Neural cell (in vitro differentiated cells): ENCODE data around the gene NDUFS7. TPM values are rescaled to one million over a fixed set of nuclear protein-coding genes. Genes with fewer than 3 reads are reported as not detected.

Source experiments
- H2AFZ ChIP-seq: fragments of 200-600, 300-800 bp; sonication (generic), shearing (Covaris generic); 2 replicates; pipeline ENCODE4 v1.6.0; 2014; ENCODE audit warnings: low read depth, mild to moderate bottlenecking, antibody characterized with exemption, low read length, moderate library complexity
- H3F3A ChIP-seq: fragments of 200-600 bp; shearing (Covaris generic); 2 replicates; pipeline ENCODE4 v1.6.1; 2016; ENCODE audit warnings: mild to moderate bottlenecking, moderate library complexity, mixed read lengths, antibody characterized with exemption, low read length; ENCODE audit not compliant: insufficient read depth, poor library complexity, severe bottlenecking
- H3K27ac ChIP-seq: fragments of 200-600, 300-800 bp; sonication (generic), shearing (Covaris generic); 2 replicates; pipeline ENCODE4 v1.5.1; 2014; ENCODE audit warnings: mild to moderate bottlenecking, low read length, moderate library complexity
- H3K27me3 ChIP-seq: fragments of 300-800, 200-600 bp; sonication (generic), shearing (Covaris generic); 2 replicates; pipeline ENCODE4 v1.6.0; 2014; ENCODE audit warnings: mild to moderate bottlenecking, low read depth, low read length, moderate library complexity; ENCODE audit not compliant: insufficient read depth
- H3K36me3 ChIP-seq: fragments of 300-800, 200-600 bp; sonication (generic), shearing (Covaris generic); 2 replicates; pipeline ENCODE4 v1.5.1; 2014; ENCODE audit warnings: mild to moderate bottlenecking, antibody characterized with exemption, low read length, moderate library complexity; ENCODE audit not compliant: insufficient read depth
- H3K4me2 ChIP-seq: fragments of 300-800, 200-600 bp; sonication (generic), shearing (Covaris generic); 2 replicates; pipeline ENCODE4 v1.6.0; 2014; ENCODE audit warnings: mild to moderate bottlenecking, low read length
- H3K4me3 ChIP-seq: fragments of 300-800, 200-600 bp; sonication (generic), shearing (Covaris generic); 2 replicates; pipeline ENCODE4 v1.5.1; 2014; ENCODE audit warnings: mild to moderate bottlenecking, low read length, moderate library complexity
- H3K79me2 ChIP-seq: fragments of 200-600 bp; shearing (Covaris generic); replicated peaks from 2 replicates; pipeline ENCODE4 v1.6.0; 2014; ENCODE audit warnings: mild to moderate bottlenecking, low read length, moderate library complexity; ENCODE audit not compliant: insufficient read depth
- H3K9ac ChIP-seq: fragments of 300-800, 200-600 bp; sonication (generic), shearing (Covaris generic); 2 replicates; pipeline ENCODE4 v1.6.1; 2016; ENCODE audit warnings: mild to moderate bottlenecking, low read length, mixed read lengths
- H3K9me2 ChIP-seq: fragments of 200-600 bp; shearing (Covaris generic); 2 replicates; pipeline ENCODE4 v1.6.1; 2016; ENCODE audit warnings: mild to moderate bottlenecking, low read length, mixed read lengths; ENCODE audit not compliant: insufficient read depth
- H3K9me3 ChIP-seq: fragments of 200-600, 300-800 bp; sonication (generic), shearing (Covaris generic); 2 replicates; pipeline ENCODE4 v1.6.1; 2016; ENCODE audit warnings: mild to moderate bottlenecking, mixed run types, low read length, moderate library complexity, mixed read lengths
- H4K20me1 ChIP-seq: fragments of 200-600 bp; shearing (Covaris generic); 2 replicates; pipeline ENCODE4 v1.6.1; 2016; ENCODE audit warnings: mild to moderate bottlenecking, mixed run types; ENCODE audit not compliant: insufficient read depth
- CTCF ChIP-seq: fragments of 450-650 bp; IDR thresholded peaks from 2 replicates; pipeline ENCODE4 v1.5.1; 2014; ENCODE audit warnings: antibody characterized with exemption, mild to moderate bottlenecking, moderate library complexity; ENCODE audit not compliant: poor library complexity, severe bottlenecking
- EP300 ChIP-seq: fragments of 450-650 bp; conservative IDR thresholded peaks from 2 replicates; pipeline ENCODE4 v1.6.1; 2014; ENCODE audit warnings: antibody characterized with exemption, mild to moderate bottlenecking, moderate library complexity; ENCODE audit not compliant: poor library complexity, severe bottlenecking
- EZH2 ChIP-seq: fragments of 200-600, 300-800 bp; shearing (Covaris generic), sonication (generic); IDR thresholded peaks from 2 replicates; pipeline ENCODE4 v1.6.1; 2014; ENCODE audit warnings: antibody characterized with exemption, low read length, borderline replicate concordance, mild to moderate bottlenecking; ENCODE audit not compliant: insufficient read depth, poor library complexity, severe bottlenecking
- MXI1 ChIP-seq: fragments of 450-650 bp; conservative IDR thresholded peaks from 2 replicates; pipeline ENCODE4 v1.6.1; 2014; ENCODE audit warnings: antibody characterized with exemption, mild to moderate bottlenecking; ENCODE audit not compliant: poor library complexity, severe bottlenecking
- POLR2AphosphoS5 ChIP-seq: IDR thresholded peaks from 2 replicates; pipeline ENCODE4 v1.6.1; 2012
- RAD21 ChIP-seq: fragments of 450-650 bp; conservative IDR thresholded peaks from 2 replicates; pipeline ENCODE4 v1.6.1; 2014; ENCODE audit warnings: antibody characterized with exemption, mild to moderate bottlenecking, moderate library complexity
- REST ChIP-seq: IDR thresholded peaks from 2 replicates; pipeline ENCODE4 v1.6.1; 2012; ENCODE audit warnings: borderline replicate concordance
- SMC3 ChIP-seq: fragments of 450-650 bp; conservative IDR thresholded peaks from 2 replicates; pipeline ENCODE4 v1.6.1; 2014; ENCODE audit warnings: antibody characterized with exemption, mild to moderate bottlenecking, moderate library complexity; ENCODE audit not compliant: poor library complexity
- TAF1 ChIP-seq: IDR thresholded peaks from 2 replicates; pipeline ENCODE4 v1.6.1; 2012; ENCODE audit warnings: low read depth
- polyA plus RNA-seq: library from polyadenylated mRNA; depleted of rRNA; stranded (reverse); fragments of >200 nt; gene quantifications from 2 replicates; pipeline ENCODE4 v1.2.3, GENCODE V29; 2014

The NDUFS7 gene
- polyA plus RNA-seq, 1 donor from 2014 or later: 196 TPM

GRCh38 chr19:1417681-1418495, 34.2 kb downstream of the NDUFS7 start:
- Histone ChIP-seq H3K27me3 (no peaks in the 10 kb centered on the region), H3K9me3 (no peaks in the 10 kb centered on the region), H3K9me2 (no peaks in the 10 kb centered on the region), H3K79me2 (peaks cover 43% of the 10 kb centered on the region), H2AFZ (no peak overlapping the region), H3F3A (no peaks in the 10 kb centered on the region), H3K4me2 (no peak overlapping the region), H3K36me3 (no peaks in the 10 kb centered on the region), H3K4me3 (no peak overlapping the region), H4K20me1 (no peaks in the 10 kb centered on the region), H3K9ac (no peak overlapping the region), H3K27ac (no peak overlapping the region)
- TF ChIP-seq POLR2AphosphoS5 (no peak), SMC3 (no peak), CTCF (no peak), EZH2 (no peak), TAF1 (no peak), MXI1 (no peak), RAD21 (no peak), EP300 (no peak), REST (no peak)

GRCh38 chr19:1418496-1418775, 34.7 kb downstream of the NDUFS7 start:
- Histone ChIP-seq H3F3A (no peaks in the 10 kb centered on the region), H3K79me2 (peaks cover 37% of the 10 kb centered on the region), H2AFZ (no peak overlapping the region), H3K9me2 (no peaks in the 10 kb centered on the region), H3K36me3 (no peaks in the 10 kb centered on the region), H3K27me3 (no peaks in the 10 kb centered on the region), H4K20me1 (no peaks in the 10 kb centered on the region), H3K9ac (no peak overlapping the region), H3K4me2 (no peak overlapping the region), H3K4me3 (no peak overlapping the region), H3K27ac (no peak overlapping the region), H3K9me3 (no peaks in the 10 kb centered on the region)
- TF ChIP-seq EP300 (no peak), CTCF (no peak)
